Thymus (tissue), 11 donors: Measurements from ENCODE around the gene STK39. TPM values are rescaled to one million over a fixed set of nuclear protein-coding genes. Genes with fewer than 3 reads are reported as not detected.

Experiments
- DNase-seq, 9 donors: peaks; one replicate each; pipeline ENCODE4 v3.0.0-alpha.2; 2013; ENCODE audit warnings: low spot score in 9 of 9, low read depth in 6 of 9, missing footprints in 1 of 9
- H3K27ac ChIP-seq, 2 donors: one replicate each; pipeline ENCODE4 v1.5.1; 2013; ENCODE audit warnings: control low read depth in 1 of 2, low read depth in 1 of 2, low read length in 1 of 2, mild to moderate bottlenecking in 1 of 2, moderate library complexity in 1 of 2
- H3K27me3 ChIP-seq, 2 donors: one replicate each; pipeline ENCODE4 v1.5.1; 2013; ENCODE audit warnings: low read length in 1 of 2; ENCODE audit not compliant: control insufficient read depth in 2 of 2, insufficient read depth in 1 of 2
- H3K36me3 ChIP-seq, 2 donors: one replicate each; pipeline ENCODE4 v1.5.1; 2013; ENCODE audit warnings: low read length in 1 of 2, mild to moderate bottlenecking in 1 of 2, moderate library complexity in 1 of 2; ENCODE audit not compliant: control insufficient read depth in 2 of 2, insufficient read depth in 2 of 2
- H3K4me1 ChIP-seq, 2 donors: one replicate each; pipeline ENCODE4 v1.5.1; 2013; ENCODE audit warnings: low read length in 2 of 2; ENCODE audit not compliant: control insufficient read depth in 2 of 2, insufficient read depth in 2 of 2
- H3K4me3 ChIP-seq, 2 donors: one replicate each; pipeline ENCODE4 v1.5.1; 2013; ENCODE audit warnings: low read length in 2 of 2, control low read depth in 1 of 2, mild to moderate bottlenecking in 1 of 2
- H3K9me3 ChIP-seq, 2 donors: one replicate each; pipeline ENCODE4 v1.5.1; 2013; ENCODE audit warnings: low read length in 1 of 2, mild to moderate bottlenecking in 1 of 2; ENCODE audit not compliant: control insufficient read depth in 2 of 2, insufficient read depth in 1 of 2
- WGBS: extraction: QIAGEN DNeasy Blood & Tissue Kit; methylation state at CpG from one replicate; pipeline ENCODE4 v1.1.7; 2013; 5-methylcytosine and 5-hydroxymethylcytosine counted together
- polyA plus RNA-seq: library from polyadenylated mRNA; stranded (reverse); fragments of 200-250 nt; gene quantifications from one replicate; pipeline ENCODE4 v1.2.3, GENCODE V29; 2013
- total RNA-seq: library from RNA; stranded (reverse); fragments of 120-200 nt; gene quantifications from one replicate; pipeline ENCODE4 v1.2.4, GENCODE V29; 2013
- donor health status: healthy.

STK39 gene
- total and polyA plus RNA-seq, 2 donors, result 30.7 to 34.1 TPM

DNA sequence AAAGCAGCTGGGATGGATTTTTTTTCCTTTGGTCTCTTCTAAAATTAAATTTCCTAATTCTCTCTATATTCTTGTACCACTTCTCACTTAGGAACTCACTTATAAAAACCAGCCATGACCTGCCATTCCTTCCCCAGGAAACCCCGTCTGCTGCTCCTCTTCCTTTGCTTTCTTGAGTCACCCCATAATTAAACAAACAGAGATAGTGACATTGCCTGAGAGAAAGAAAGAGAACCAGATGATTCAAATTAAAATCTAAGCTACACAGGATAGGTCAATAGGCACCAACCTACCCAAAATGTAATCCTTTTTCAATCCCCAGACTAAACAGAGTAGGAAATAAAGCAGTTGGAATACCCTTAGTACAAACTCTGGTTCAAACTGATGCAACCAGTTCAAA is 9.7 kb downstream of the STK39 start:
- Histone ChIP-seq H3K27me3 (no peaks in the 10 kb centered on the region), H3K9me3 (no peaks in the 10 kb centered on the region), H3K27ac (no peak overlapping the region), H3K4me1 (peaks cover 23 to 36% of the 10 kb centered on the region in 2 donors), H3K4me3 (no peak overlapping the region), H3K36me3 (no peaks in the 10 kb centered on the region)
- WGBS, result 89% methylated on average over 1 of the region's 1 CpG
- no peak for DNase-seq

- H3K4me3 ChIP-seq, result no peak overlapping the region
- H3K4me1 ChIP-seq, result peaks cover 5 to 14% of the 10 kb centered on the region in 2 donors
- peak overlapping the region in 1 of 2 donors; percentile 47 for H3K27ac ChIP-seq
- H3K9me3 ChIP-seq, result no peaks in the 10 kb centered on the region
- no peak for DNase-seq
- WGBS, result 58% methylated on average over 2 of the region's 2 CpGs
- H3K36me3 ChIP-seq, result peaks cover 4 to 6% of the 10 kb centered on the region in 2 donors
- H3K27me3 ChIP-seq, result no peaks in the 10 kb centered on the region
These were observed 12.8 kb downstream of the STK39 start for GRCh38 chr2:168234407-168235085.

DNA sequence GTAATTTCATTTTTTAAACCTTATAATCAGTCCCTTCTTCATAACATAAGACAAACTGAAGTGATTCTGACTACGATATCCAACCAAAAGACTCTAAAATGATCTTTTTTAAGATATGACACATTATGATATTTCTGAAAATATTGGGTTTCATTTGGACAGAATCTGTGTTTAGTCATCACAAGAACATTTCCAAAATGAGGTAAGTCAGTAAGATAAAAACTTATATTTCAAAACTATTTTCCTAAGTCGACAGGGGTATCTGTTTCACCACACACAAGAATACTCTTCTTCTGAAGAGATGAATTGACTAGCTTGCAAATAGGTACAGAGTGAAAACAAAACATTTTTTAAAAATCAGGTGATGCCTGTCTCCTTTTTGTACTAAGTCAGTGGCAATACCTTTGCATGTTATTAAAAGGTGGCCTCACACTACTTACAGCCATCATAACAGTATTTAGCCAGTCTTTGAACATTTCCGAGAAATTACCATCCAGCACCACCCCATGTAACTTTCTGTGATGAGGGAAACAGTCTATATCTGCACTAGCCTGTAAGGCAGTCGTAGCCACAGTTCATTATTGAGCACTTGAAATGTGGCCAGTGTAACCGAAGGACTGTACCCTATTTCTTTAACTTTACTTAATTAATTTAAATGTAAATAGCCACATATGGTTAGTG is 13.5 kb downstream of the STK39 start:
- Histone ChIP-seq H3K36me3 (peaks cover 4 to 6% of the 10 kb centered on the region in 2 donors), H3K27ac (no peak overlapping the region)
- 88% methylated on average over 5 of the region's 5 CpGs for WGBS

GRCh38 chr2:168233166-168233565 is 14.2 kb downstream of the STK39 start:
- peaks cover 4 to 6% of the 10 kb centered on the region in 2 donors for H3K36me3 ChIP-seq
- H3K27ac ChIP-seq, result no peak overlapping the region
- over 99% methylated on average over 2 of the region's 2 CpGs for WGBS
- peaks cover 4 to 7% of the 10 kb centered on the region in 2 donors for H3K4me1 ChIP-seq
- H3K27me3 ChIP-seq, result no peaks in the 10 kb centered on the region
- H3K4me3 ChIP-seq, result no peak overlapping the region
- no peak for DNase-seq
- H3K9me3 ChIP-seq, result no peaks in the 10 kb centered on the region

More for the DNA sequence above, 13.5 kb downstream of the STK39 start:
- DNase-seq, result no peak
- no peaks in the 10 kb centered on the region for H3K9me3 ChIP-seq
- peaks cover 4 to 8% of the 10 kb centered on the region in 2 donors for H3K4me1 ChIP-seq
- no peak overlapping the region for H3K4me3 ChIP-seq
- H3K27me3 ChIP-seq, result no peaks in the 10 kb centered on the region

- DNase-seq, result no peak
- Histone ChIP-seq H3K4me1 (peaks cover 4 to 7% of the 10 kb centered on the region in 2 donors), H3K36me3 (peaks cover 4 to 6% of the 10 kb centered on the region in 2 donors), H3K27me3 (no peaks in the 10 kb centered on the region), H3K27ac (no peak overlapping the region), H3K9me3 (no peaks in the 10 kb centered on the region), H3K4me3 (no peak overlapping the region)
- 96% methylated on average over 7 of the region's 7 CpGs for WGBS
These were observed 15.7 kb downstream of the STK39 start for GRCh38 chr2:168231609-168232241.

GRCh38 chr2:168230389-168230788 is 17.0 kb downstream of the STK39 start:
- DNase-seq, result no peak
- Histone ChIP-seq H3K27me3 (no peaks in the 10 kb centered on the region), H3K27ac (no peak overlapping the region), H3K36me3 (peaks cover 4 to 6% of the 10 kb centered on the region in 2 donors), H3K4me3 (no peak overlapping the region), H3K4me1 (peaks cover 4 to 7% of the 10 kb centered on the region in 2 donors), H3K9me3 (no peaks in the 10 kb centered on the region)
- 97% methylated on average over 5 of the region's 5 CpGs for WGBS

DNA sequence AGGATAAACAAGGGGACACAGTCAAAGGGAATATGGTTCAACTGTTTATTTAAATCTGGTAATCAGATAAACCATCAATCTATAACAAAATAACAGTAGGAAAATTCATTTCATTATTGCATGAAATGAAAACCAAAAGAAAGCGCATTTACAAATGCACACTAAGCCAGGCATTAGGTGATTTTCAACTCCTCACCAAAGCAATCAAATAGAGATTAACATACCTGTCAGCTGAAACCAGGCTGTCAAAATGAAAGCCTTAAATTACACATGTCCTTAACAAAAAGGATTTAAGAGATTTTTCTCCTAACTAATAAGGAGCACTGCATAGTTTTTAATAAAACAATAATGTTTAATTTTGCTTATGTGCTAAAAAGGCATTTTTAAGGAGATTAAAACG is 23.0 kb downstream of the STK39 start:
- Histone ChIP-seq H3K27me3 (no peaks in the 10 kb centered on the region), H3K4me1 (no peaks in the 10 kb centered on the region), H3K9me3 (no peaks in the 10 kb centered on the region), H3K4me3 (no peak overlapping the region), H3K36me3 (peaks cover 0 to 3% of the 10 kb centered on the region in 2 donors), H3K27ac (no peak overlapping the region)
- DNase-seq, result no peak
- WGBS, result 97% methylated on average over 2 of the region's 2 CpGs

- WGBS, result 98% methylated on average over 3 of the region's 3 CpGs
- Histone ChIP-seq H3K4me3 (no peak overlapping the region), H3K27ac (no peak overlapping the region), H3K36me3 (peaks cover 0 to 3% of the 10 kb centered on the region in 2 donors), H3K4me1 (no peaks in the 10 kb centered on the region), H3K27me3 (no peaks in the 10 kb centered on the region), H3K9me3 (no peaks in the 10 kb centered on the region)
- no peak for DNase-seq
These were observed 25.3 kb downstream of the STK39 start for GRCh38 chr2:168222088-168222487.
